H1 (cell line): ENCODE data around the gene HKDC1. TPM values are rescaled to one million over a fixed set of nuclear protein-coding genes. Genes with fewer than 3 reads are reported as not detected.

Experiments
- ATF2 ChIP-seq: IDR thresholded peaks from 2 replicates; pipeline ENCODE4 v1.6.1; 2012; ENCODE audit warnings: low read length, inconsistent platforms
- CHD7 ChIP-seq: fragments of 300-600 bp; sonication (generic); IDR thresholded peaks from 2 replicates; pipeline ENCODE4 v1.7.1; 2012; ENCODE audit warnings: low read length, moderate library complexity, mild to moderate bottlenecking, inconsistent platforms; ENCODE audit not compliant: insufficient replicate concordance
- CTBP2 ChIP-seq: IDR thresholded peaks from 2 replicates; pipeline ENCODE4 v1.7.0; 2011; ENCODE audit warnings: borderline replicate concordance, mild to moderate bottlenecking, moderate library complexity, mixed read lengths, low read length; ENCODE audit not compliant: insufficient read depth, insufficient read length
- POLR2AphosphoS5 ChIP-seq: IDR thresholded peaks from 2 replicates; pipeline ENCODE4 v1.6.1; 2011; ENCODE audit warnings: low read depth, low read length
- RFX5 ChIP-seq: IDR thresholded peaks from 2 replicates; pipeline ENCODE4 v1.6.1; 2011; ENCODE audit warnings: low read depth, low read length, improper control_type of control experiment, borderline replicate concordance
- SP1 ChIP-seq: IDR thresholded peaks from 2 replicates; pipeline ENCODE4 v1.6.1; 2011; ENCODE audit warnings: low read depth, low read length
- polyA plus RNA-seq, 7 experiments: library from polyadenylated mRNA; depleted of rRNA in 3 of 7; stranded (reverse) in 5 of 7; unstranded in 2 of 7; fragments of >200 nt in 5 of 7; fragments of 200-250 nt in 2 of 7; gene quantifications; 1 replicate in 5 of 7; 2 replicates in 1 of 7; 4 replicates in 1 of 7; pipeline versions ENCODE4 v1.2.1 to v1.2.3, GENCODE V29; 2011 to 2013; ENCODE audit warnings: missing spikeins in 2 of 7, mixed read lengths in 2 of 7
- total RNA-seq: library from RNA; stranded (reverse); fragmentation: NEBNext Ultra II Directional; extraction: Animal tissue kit (Norgen Biotek cat#: 25700); gene quantifications from 2 replicates; pipeline ENCODE4 v1.2.1, GENCODE V29; 2021

Gene HKDC1
- total and polyA plus RNA-seq, 2 of the 8 experiments (the other 6 are each of a cell fraction or from before 2014, with no cell fraction given): 0.12 to 0.78 TPM

GRCh38 chr10:69276503-69276902, 56.4 kb downstream of the HKDC1 start (continued):
- no peak for TF ChIP-seq RFX5
- no peak for TF ChIP-seq POLR2AphosphoS5
- no peak for TF ChIP-seq SP1
- TF ChIP-seq CHD7: no peak
- TF ChIP-seq ATF2: no peak
- no peak for TF ChIP-seq CTBP2
